Activated T-cell treated with anti-CD3 and anti-CD28 coated beads, Interleukin-2, amount 50 U/mL, for 4 hours (primary cell): ENCODE measurements around the gene PRDM8. TPM values are rescaled to one million over a fixed set of nuclear protein-coding genes. Genes with fewer than 3 reads are reported as not detected.

Experiments
- ATAC-seq, 2 donors: fragments of 200-7000 bp; cut with Tn5 transposase; one replicate each; pipeline ENCODE4 v1.10.0; 2021
- DNase-seq: peaks from one replicate; pipeline ENCODE4 v3.0.0-alpha.2; 2020
- H3K27me3 Mint-ChIP-seq: one replicate; pipeline ENCODE4 v1.8.0; 2021; ENCODE audit warnings: low read depth, mixed read lengths
- H3K36me3 Mint-ChIP-seq: one replicate; pipeline ENCODE4 v1.8.0; 2022; ENCODE audit warnings: mixed read lengths; ENCODE audit not compliant: insufficient read depth
- H3K4me1 Mint-ChIP-seq: one replicate; pipeline ENCODE4 v1.8.0; 2021; ENCODE audit warnings: low read depth, mixed read lengths
- H3K4me3 Mint-ChIP-seq: one replicate; pipeline ENCODE4 v1.8.0; 2021; ENCODE audit warnings: mild to moderate bottlenecking, moderate library complexity, mixed read lengths
- H3K9me3 Mint-ChIP-seq: one replicate; pipeline ENCODE4 v1.8.0; 2021; ENCODE audit warnings: mixed read lengths
- total RNA-seq, 3 donors: library from RNA; stranded (reverse); gene quantifications; one replicate each; pipeline ENCODE4 v1.2.1, GENCODE V29; 2021

PRDM8 gene
- 1 to 10 TPM; 2.9 to 5.1 (median 3.7) TPM for total RNA-seq

DNA sequence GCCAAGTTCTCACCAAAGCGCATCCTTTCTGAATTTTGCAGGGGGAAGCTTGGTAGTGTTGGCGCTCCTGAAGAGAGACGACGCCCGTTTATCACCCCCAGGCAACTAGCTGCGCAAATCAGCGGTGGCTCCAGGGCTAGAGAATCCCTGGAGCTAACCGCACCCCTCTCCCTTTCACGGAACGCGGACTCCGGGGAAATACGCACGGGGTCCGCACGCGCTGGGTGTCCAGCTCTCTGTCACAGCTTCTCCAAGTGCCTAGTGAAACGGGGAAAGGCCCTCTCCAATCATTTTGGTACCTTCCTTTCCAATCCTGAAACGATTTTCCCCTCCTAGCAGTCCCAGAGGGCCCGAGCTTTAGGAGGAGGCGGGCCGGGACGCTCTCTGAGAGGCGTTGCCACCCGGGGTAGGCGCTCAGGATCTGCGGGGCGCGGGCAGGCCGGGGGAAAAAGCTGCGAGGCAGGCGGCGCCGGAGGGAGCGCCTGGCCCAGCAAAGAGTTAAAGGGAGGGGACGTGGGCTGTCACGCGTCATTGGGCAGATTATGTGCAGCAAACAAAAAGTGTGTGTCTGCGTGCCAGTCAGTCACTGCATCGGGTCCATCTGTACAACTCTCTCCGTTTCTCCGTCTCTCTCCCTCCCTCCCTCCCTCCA lies at the start of gene PRDM8:
Gene PRDM8, plus strand, starts transcription at position 582 of the 652 bp plus-strand sequence. CDS start 2,578 bp downstream, outside the sequence.
- peaks cover 26% of the 10 kb centered on the region for H3K27me3 Mint-ChIP-seq

DNA sequence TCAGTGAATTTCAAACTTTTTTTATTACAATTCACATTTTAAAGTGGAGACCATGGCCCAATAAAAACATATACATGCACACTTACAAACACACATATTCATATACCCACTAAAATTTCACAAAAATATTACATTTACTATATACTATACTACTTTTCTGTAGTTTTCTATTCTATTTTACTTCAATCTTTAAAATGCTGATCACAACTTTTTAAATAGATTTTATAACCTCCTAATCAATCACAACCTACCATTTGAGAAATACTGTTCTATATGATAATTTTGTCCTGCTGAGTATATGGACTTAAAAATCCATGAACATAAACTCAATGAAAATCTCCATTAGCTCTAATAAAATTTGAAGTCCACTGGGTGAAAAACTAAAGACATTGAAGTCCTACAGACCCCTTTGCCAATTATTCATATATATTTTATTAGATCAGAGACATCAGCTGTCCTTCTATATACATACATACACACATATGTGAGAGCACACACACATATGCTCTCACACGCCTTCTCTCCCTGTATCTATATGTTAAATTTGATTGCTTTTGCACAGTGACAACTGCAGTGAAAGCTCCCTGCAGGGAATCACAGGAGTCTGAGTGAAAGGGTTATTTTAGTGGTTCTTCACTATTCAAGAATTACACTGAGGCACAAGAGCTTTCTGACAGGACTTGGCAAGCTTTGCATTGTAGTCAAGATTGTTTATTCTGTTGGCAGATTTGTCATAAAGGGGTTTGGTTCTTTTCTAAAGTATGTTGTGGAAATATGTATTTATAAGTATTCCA lies 46.7 kb upstream of the PRDM8 start:
- DNase-seq (no peak), ATAC-seq (no peak)
- Mint-ChIP-seq H3K4me1 (peaks cover 16% of the 10 kb centered on the region), H3K27me3 (no peaks in the 10 kb centered on the region), H3K9me3 (no peaks in the 10 kb centered on the region), H3K36me3 (no peaks in the 10 kb centered on the region), H3K4me3 (no peak overlapping the region)

More for the DNA sequence above, at the start of gene PRDM8:
- H3K4me3 Mint-ChIP-seq, result peak within 1 kb of the TSS; percentile 81
- peak; percentile 49 to 63 for ATAC-seq
- peaks cover 27% of the 10 kb centered on the region for H3K4me1 Mint-ChIP-seq
- no peaks in the 10 kb centered on the region for H3K9me3 Mint-ChIP-seq
- H3K36me3 Mint-ChIP-seq, result peaks cover 13% of the 10 kb centered on the region
- peak; percentile 48 for DNase-seq

DNA sequence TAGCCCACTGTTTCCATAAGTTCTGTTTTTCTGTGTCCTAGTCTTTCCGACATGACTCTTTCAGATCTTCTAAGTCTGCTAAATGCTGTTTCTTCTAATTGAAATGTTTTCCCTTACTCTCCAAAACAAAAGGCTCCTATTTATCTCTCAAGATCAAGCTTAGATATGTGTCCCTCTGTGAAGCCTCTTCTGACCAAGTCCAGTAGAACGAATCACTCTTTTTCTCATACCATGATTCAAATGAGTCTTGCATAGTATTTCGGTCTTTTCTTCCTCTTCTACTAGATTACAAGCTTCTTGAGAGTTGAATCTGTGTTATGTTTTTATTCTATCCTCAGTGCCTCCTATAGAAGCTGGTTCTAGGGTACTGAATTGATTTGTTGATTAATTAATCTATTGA lies 45.3 kb upstream of the PRDM8 start:
- Mint-ChIP-seq H3K27me3 (no peaks in the 10 kb centered on the region), H3K9me3 (no peaks in the 10 kb centered on the region), H3K4me3 (no peak overlapping the region), H3K4me1 (peaks cover 16% of the 10 kb centered on the region), H3K36me3 (no peaks in the 10 kb centered on the region)
- DNase-seq (no peak), ATAC-seq (no peak)

DNA sequence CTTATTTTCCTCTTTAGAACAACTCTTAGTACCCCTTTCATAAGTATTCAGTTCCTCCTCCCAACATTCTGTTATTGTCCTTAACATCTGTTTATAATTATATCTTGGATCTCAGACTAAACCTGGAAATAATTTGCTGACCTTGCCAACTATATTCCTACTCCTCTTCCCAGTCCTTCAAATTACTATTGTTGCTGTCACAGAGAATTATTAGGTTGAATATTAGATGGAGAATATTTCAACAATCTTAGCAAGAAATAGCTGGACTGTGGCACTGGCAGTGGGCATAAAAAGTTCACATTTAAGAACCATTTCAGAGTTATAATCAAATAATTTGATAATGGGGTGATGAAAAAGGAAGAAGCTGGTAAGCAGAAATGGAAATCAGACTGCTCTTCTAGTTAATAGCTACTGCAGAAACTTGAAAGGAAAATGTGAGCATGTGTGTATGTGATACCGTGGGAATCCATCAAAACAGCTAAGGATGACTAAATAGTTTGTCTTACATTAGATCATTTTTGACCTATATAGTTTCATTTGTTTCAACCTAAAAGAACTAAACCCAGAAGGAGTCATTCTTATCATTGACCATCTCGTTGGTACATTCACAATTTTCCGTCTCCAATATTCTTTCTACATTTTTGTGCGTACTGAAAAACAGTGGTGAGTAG lies 43.3 kb upstream of the PRDM8 start:
- H3K4me1 Mint-ChIP-seq, result peaks cover 16% of the 10 kb centered on the region
- H3K36me3 Mint-ChIP-seq, result no peaks in the 10 kb centered on the region
- DNase-seq (no peak), ATAC-seq (peak; percentile 89 to 91)
- peak overlapping the region; percentile 27 for H3K4me3 Mint-ChIP-seq
- peaks cover 6% of the 10 kb centered on the region for H3K9me3 Mint-ChIP-seq
- no peaks in the 10 kb centered on the region for H3K27me3 Mint-ChIP-seq

DNA sequence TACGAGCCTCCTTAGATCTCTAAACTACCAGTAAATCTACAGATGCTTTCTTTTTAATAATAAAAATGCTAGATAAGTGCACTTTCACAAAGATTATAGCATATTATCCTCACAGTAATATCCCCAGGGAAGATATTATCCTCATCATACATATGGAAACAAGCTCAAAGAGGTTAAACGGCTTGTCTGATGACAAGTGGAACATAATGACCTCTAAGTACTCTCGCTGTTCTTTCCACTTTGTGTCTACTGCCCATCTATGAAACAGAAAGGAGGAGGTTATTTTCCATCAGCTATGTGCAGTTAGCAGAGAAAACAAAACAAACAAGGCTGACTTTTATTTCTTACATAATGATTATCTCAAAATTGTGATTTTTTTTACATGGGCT lies 42.8 kb upstream of the PRDM8 start:
- DNase-seq, result no peak
- H3K27me3 Mint-ChIP-seq, result no peaks in the 10 kb centered on the region
- peak overlapping the region; percentile 27 for H3K4me3 Mint-ChIP-seq
- peaks cover 6% of the 10 kb centered on the region for H3K9me3 Mint-ChIP-seq
- H3K36me3 Mint-ChIP-seq, result no peaks in the 10 kb centered on the region
- peaks cover 16% of the 10 kb centered on the region for H3K4me1 Mint-ChIP-seq
- no peak for ATAC-seq

DNA sequence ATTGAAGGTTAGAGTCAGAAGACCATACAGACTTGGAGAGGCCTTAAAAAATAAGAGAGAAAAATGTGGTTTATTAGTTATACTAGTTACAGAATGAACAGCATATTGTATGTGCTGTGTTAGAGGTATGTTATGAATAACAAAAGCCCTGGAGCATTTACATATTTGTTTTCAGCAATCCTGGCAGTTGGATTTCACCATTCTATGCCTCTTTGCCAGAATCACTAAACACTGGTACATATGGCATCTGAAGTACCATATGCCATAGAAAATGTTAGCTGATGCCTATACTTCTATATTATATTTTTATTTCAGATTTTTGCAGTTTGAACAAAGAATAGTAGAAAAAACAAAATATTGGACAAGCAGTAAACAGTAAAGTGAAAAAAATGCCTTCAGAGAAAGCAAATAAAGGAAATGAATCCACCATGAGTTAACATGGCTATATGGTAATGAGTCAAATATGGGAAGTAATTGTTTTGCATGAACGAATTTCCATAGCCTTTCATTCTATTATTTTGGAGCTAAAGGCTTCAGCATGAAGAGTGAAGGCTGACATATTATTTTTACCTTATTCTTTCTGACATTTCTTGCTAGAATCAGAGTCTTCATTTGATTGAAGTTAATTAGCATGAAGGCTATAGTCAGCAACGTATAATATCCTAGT lies 41.9 kb upstream of the PRDM8 start:
- ATAC-seq, result no peak
- DNase-seq, result no peak
- Mint-ChIP-seq H3K27me3 (no peaks in the 10 kb centered on the region), H3K4me3 (no peak overlapping the region), H3K9me3 (peaks cover 6% of the 10 kb centered on the region), H3K36me3 (no peaks in the 10 kb centered on the region), H3K4me1 (peaks cover 16% of the 10 kb centered on the region)

DNA sequence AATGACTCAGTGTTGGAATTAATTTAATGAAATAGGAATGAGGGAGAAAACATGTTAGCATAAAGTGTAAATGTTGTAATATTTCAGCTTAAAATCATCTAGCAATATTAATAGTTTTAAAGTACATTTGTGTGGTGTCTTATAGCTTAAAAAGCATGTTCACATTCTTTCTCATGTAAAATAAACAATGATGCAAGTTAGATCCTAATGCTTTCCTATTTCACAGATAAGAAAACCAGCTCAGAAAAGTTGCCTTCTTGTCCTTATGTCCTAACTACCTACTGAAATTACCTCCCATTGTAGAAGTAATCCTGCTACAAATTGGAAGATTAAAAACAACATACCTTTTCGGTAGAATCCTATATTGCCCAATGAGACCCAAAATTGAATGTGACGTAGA lies 40.9 kb upstream of the PRDM8 start:
- no peaks in the 10 kb centered on the region for H3K36me3 Mint-ChIP-seq
- ATAC-seq, result no peak
- H3K4me3 Mint-ChIP-seq, result no peak overlapping the region
- DNase-seq, result no peak
- H3K4me1 Mint-ChIP-seq, result peaks cover 16% of the 10 kb centered on the region
- H3K27me3 Mint-ChIP-seq, result no peaks in the 10 kb centered on the region
- H3K9me3 Mint-ChIP-seq, result peaks cover 6% of the 10 kb centered on the region

DNA sequence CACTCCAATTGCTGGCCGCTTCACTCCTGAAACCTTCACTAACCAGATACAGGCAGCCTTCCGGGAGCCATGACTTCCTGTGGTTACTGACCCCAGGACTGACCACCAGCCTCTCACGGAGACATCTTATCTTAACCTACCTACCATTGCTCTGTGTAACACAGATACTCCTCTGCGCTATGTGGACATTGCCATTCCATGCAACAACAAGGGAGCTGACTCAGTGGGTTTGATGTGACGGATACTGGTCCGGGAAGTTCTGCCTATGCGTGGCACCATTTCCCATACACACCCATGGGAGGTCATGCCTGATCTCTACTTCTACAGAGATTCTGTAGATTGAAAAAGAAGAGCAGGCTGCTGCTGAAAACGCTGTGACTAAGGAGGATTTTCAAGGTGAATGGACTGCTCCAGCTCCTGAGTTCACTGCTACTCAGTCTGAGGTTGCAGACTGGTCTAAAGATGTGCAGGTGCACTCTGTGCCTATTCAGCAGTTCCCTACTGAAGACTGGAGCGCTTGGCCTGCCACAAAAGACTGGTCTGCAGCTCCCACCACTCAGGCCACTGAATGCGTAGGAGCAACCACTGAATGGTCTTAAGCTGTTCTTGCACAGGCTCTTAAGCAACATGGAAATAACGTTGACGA lies 35.8 kb upstream of the PRDM8 start:
- no peaks in the 10 kb centered on the region for H3K4me1 Mint-ChIP-seq
- H3K27me3 Mint-ChIP-seq, result no peaks in the 10 kb centered on the region
- H3K4me3 Mint-ChIP-seq, result no peak overlapping the region
- peaks cover 6% of the 10 kb centered on the region for H3K9me3 Mint-ChIP-seq
- no peak for ATAC-seq
- no peak for DNase-seq
- H3K36me3 Mint-ChIP-seq, result no peaks in the 10 kb centered on the region

DNA sequence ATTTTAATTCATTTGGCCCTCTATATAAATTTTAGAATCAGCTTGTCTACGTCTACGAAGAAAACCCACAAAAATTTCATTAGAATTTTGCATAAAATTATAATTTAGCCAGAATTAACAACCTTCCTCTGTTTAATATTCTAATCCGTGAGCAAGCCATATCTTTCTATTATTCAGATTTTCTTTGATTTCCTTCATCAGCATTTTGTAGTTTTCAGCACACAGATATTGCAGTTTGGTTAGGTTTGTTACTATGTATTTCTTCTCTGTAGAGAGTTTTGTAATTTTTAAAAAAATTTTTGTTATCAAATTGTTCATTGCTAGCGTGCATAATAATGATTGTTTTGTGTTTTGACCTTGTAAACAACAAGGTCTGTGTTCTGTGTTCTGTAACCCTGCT lies 34.9 kb upstream of the PRDM8 start:
- ATAC-seq (no peak), DNase-seq (no peak)
- Mint-ChIP-seq H3K9me3 (peaks cover 6% of the 10 kb centered on the region), H3K4me1 (no peaks in the 10 kb centered on the region), H3K36me3 (no peaks in the 10 kb centered on the region), H3K4me3 (no peak overlapping the region), H3K27me3 (no peaks in the 10 kb centered on the region)

DNA sequence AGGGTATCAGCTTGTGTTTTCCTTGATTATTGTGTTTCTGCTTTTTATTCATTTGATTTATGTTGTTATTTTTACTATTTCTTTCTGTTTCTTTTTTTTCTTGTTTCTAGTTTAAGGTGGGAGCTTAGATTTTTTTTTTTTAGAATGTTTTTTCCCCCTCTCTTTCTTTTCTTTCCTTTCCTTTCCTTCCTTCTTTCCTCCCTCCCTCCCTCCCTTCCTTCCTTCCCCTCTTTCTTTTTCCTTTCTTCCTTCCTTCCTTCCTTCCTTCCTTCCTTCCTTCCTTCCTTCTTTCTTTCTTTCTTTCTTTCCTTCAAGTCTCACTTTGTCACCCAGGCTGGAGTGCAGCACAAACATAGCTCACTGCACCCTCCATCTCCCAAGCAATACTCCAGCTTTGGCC lies 31.4 kb upstream of the PRDM8 start:
- H3K4me3 Mint-ChIP-seq, result no peak overlapping the region
- peaks cover 9% of the 10 kb centered on the region for H3K4me1 Mint-ChIP-seq
- no peaks in the 10 kb centered on the region for H3K36me3 Mint-ChIP-seq
- no peaks in the 10 kb centered on the region for H3K9me3 Mint-ChIP-seq
- H3K27me3 Mint-ChIP-seq, result no peaks in the 10 kb centered on the region
- ATAC-seq (no peak), DNase-seq (no peak)

DNA sequence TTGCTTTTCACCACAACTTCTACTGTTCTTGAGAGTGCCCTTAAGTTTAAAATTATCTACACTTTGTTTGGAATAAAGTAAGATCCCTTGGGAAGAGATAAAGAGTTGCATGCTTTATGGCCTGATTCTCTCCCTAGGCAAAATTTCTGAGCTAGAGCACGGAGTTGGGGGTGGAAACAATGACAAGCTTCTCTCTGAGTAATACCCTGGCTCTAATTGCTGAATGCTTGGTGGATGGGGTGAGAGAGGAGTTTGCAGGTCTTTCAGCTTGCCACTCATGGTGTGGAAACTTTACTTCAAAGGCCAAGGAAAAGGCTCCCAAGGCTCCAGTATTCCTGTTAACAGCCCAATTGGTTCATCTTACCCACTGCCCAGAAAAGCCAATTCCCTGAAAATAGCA lies 26.1 kb upstream of the PRDM8 start:
- no peaks in the 10 kb centered on the region for H3K9me3 Mint-ChIP-seq
- DNase-seq, result peak; percentile 30
- H3K36me3 Mint-ChIP-seq, result no peaks in the 10 kb centered on the region
- peaks cover 60% of the 10 kb centered on the region for H3K4me1 Mint-ChIP-seq
- H3K4me3 Mint-ChIP-seq, result no peak overlapping the region
- ATAC-seq, result peak in 1 of 2 donors; percentile 49
- H3K27me3 Mint-ChIP-seq, result no peaks in the 10 kb centered on the region

DNA sequence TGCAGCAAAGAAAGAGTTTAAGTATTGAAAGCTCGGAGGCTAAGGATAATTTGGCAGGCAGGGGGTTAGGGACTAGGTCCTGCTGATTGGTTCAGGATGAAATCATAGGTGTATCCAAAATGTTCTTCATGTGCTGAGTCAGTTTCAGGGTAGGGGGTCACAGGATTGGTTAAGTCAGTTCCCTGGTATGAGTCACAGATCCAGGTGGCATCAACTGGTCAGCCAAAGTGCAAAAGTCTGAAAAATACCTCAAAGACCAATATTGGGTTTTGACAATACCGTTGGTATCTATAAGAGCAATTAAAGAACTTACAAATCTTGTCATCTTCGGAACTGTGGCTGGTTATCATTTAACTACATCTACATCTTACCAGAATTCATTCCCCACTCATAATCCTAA lies 25.6 kb upstream of the PRDM8 start:
- Mint-ChIP-seq H3K4me3 (peak overlapping the region; percentile 58), H3K4me1 (peaks cover 63% of the 10 kb centered on the region), H3K27me3 (no peaks in the 10 kb centered on the region), H3K36me3 (no peaks in the 10 kb centered on the region), H3K9me3 (no peaks in the 10 kb centered on the region)
- ATAC-seq, result peak in 1 of 2 donors; percentile 3
- no peak for DNase-seq

DNA sequence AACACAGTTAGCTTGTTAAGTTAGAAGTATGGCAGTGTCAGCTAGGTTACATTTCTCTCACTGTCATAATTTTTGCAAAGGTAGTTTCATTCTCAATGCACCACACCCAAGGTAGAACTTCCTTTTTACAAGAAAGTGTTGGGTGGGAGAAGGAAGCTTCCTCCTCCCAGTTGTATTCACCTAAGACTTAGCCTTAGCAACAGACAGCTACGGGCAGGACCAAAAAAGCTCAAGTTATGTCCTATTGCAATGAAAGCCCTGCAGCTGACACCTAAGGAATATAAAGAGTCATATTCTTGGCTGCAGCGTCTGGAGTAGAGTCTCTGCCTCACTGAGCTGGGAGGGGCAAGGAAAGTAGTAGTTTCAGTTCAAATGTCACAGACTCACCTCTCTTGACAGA lies 25.1 kb upstream of the PRDM8 start:
- DNase-seq, result peak; percentile 31
- no peaks in the 10 kb centered on the region for H3K36me3 Mint-ChIP-seq
- ATAC-seq, result peak; percentile 53 to 59
- peaks cover 64% of the 10 kb centered on the region for H3K4me1 Mint-ChIP-seq
- no peaks in the 10 kb centered on the region for H3K9me3 Mint-ChIP-seq
- H3K27me3 Mint-ChIP-seq, result no peaks in the 10 kb centered on the region
- peak overlapping the region; percentile 58 for H3K4me3 Mint-ChIP-seq

DNA sequence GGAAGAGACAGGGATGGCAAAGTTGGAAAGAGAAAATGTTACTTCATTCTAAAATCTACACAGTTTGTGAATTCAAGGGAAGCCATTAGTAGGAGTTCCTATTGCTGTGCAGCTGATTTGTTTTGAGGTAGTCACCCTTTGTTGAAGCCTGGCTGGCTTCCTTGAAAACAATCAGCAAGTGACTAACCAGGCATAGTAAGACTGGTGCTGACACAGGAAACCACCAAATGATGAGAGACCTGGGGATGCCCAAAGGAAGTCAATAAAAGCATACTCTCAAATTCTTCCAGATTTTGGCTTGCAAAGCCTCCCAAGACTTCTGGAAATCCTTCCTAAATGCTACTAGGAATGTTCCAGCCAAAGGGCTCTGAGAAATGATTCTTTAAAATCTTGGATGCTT lies 23.9 kb upstream of the PRDM8 start:
- H3K9me3 Mint-ChIP-seq, result no peaks in the 10 kb centered on the region
- H3K27me3 Mint-ChIP-seq, result no peaks in the 10 kb centered on the region
- H3K4me3 Mint-ChIP-seq, result peak overlapping the region; percentile 69
- ATAC-seq, result peak; percentile 91 to 95
- peaks cover 64% of the 10 kb centered on the region for H3K4me1 Mint-ChIP-seq
- DNase-seq, result peak; percentile 39
- peaks cover 1% of the 10 kb centered on the region for H3K36me3 Mint-ChIP-seq
